K562 (cell line): Measurements from ENCODE around the gene CST9L.

ENCODE experiments used
- ARNT ChIP-seq, 2 experiments: fragments of 450-650 bp; IDR thresholded peaks; 2 replicates each; pipeline ENCODE4 v1.6.1; 2016; ENCODE audit warnings: mild to moderate bottlenecking in 1 of 2
- CREB1 ChIP-seq, 2 experiments: sonication (generic) in 1 of 2; formaldehyde crosslinking in 1 of 2; IDR thresholded peaks; 2 replicates each; pipeline versions ENCODE4 v1.6.1 to v1.8.0; 2012 to 2022; ENCODE audit warnings: inconsistent platforms in 1 of 2, mild to moderate bottlenecking in 1 of 2, missing genetic modification reagents in 1 of 2, moderate library complexity in 1 of 2
- ID3 ChIP-seq, 2 experiments: fragments of 250-450 bp in 1 of 2; fragments of 450-650 bp in 1 of 2; sonication (Bioruptor Pico) in 1 of 2; IDR thresholded peaks; 2 replicates each; pipeline versions ENCODE4 v1.6.1 to v1.8.0; 2016 to 2021; ENCODE audit warnings: mild to moderate bottlenecking in 2 of 2, moderate library complexity in 2 of 2, missing compliant biosample characterization in 1 of 2, missing genetic modification characterization in 1 of 2
- POLR2AphosphoS5 ChIP-seq: IDR thresholded peaks from 2 replicates; pipeline ENCODE4 v1.6.1; 2011; ENCODE audit warnings: mild to moderate bottlenecking, low read depth, low read length, moderate library complexity; ENCODE audit not compliant: control insufficient read depth, insufficient read depth
- RBBP5 ChIP-seq: fragments of 200-600 bp; sonication (generic); IDR thresholded peaks from 2 replicates; pipeline ENCODE4 v1.6.1; 2012; ENCODE audit warnings: borderline replicate concordance, mild to moderate bottlenecking, low read length, control low read depth, inconsistent platforms; ENCODE audit not compliant: insufficient read depth, poor library complexity, severe bottlenecking
- RBM39 ChIP-seq: fragments of 200-400 bp; formaldehyde crosslinking; optimal IDR thresholded peaks from 2 replicates; pipeline ENCODE3; 2018; ENCODE audit warnings: low read depth, low read length
- SMC3 ChIP-seq: conservative IDR thresholded peaks from 2 replicates; pipeline ENCODE4 v1.6.1; 2011; ENCODE audit warnings: low read depth, low read length, improper control_type of control experiment; ENCODE audit not compliant: insufficient read depth
- TAF1 ChIP-seq: IDR thresholded peaks from 2 replicates; pipeline ENCODE4 v1.6.1; 2011; ENCODE audit warnings: mild to moderate bottlenecking, low read length, moderate library complexity; ENCODE audit not compliant: insufficient read depth, control insufficient read depth, severe bottlenecking; ENCODE audit errors: extremely low read depth
- TEAD1 ChIP-seq, 2 experiments: fragments of 450-650 bp in 1 of 2; sonication (generic) in 1 of 2; formaldehyde crosslinking; IDR thresholded peaks; 2 replicates each; pipeline versions ENCODE4 v1.4.0 to v1.8.0; 2020 to 2022; ENCODE audit warnings: mild to moderate bottlenecking in 2 of 2, missing genetic modification reagents in 1 of 2
- ZNF431 ChIP-seq: sonication (generic); formaldehyde crosslinking; IDR thresholded peaks from 2 replicates; pipeline ENCODE4 v1.8.0; 2022; ENCODE audit warnings: mild to moderate bottlenecking, missing genetic modification reagents

- no peak for TF ChIP-seq CREB1 (IDR thresholded peaks at IDR 0.05)
- TF ChIP-seq CREB1 (CRISPR knock-in tag; IDR thresholded peaks at IDR 0.05) = no peak
- no peak for TF ChIP-seq ZNF431 (CRISPR knock-in tag)
- no peak for TF ChIP-seq SMC3
- TF ChIP-seq ID3 (CRISPR knock-in tag; IDR thresholded peaks at IDR 0.05) = no peak
- no peak for TF ChIP-seq ID3 (tag; IDR thresholded peaks at IDR 0.05)
- no peak for TF ChIP-seq RBM39
- no peak for TF ChIP-seq TAF1
- no peak for TF ChIP-seq ARNT (IDR thresholded peaks at IDR 0.05)
- TF ChIP-seq RBBP5 = no peak
- TF ChIP-seq TEAD1 (CRISPR knock-in tag; IDR thresholded peaks at IDR 0.05) = no peak
- no peak for TF ChIP-seq POLR2AphosphoS5
These were observed 39.3 kb downstream of the CST9L start for GRCh38 chr20:23528867-23529431.
